Measurements from ENCODE around the gene TEX2.

DNA sequence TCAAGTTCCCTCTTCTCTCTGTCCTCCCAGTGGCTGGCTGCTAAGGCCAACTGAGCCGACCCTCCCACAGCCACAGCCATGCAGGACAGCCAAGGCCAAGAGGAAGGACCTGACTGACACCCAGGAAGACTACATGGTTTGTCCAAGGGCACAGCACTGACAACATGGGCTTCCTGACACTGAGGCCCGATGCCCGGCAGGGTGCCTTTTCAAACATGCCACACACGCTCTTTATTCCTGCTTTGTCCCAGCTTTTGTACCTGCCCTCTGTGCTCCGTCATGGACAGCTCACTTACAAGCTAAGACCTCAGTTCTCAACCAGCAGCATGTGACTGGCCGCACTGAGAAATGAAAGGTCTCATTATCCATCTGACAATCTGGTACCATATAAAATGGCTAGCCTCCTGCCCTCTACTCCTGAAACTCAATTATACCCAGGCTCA, 45.8 kb downstream of the TEX2 start:
- no peak for TF ChIP-seq POLR2A (IDR thresholded peaks at IDR 0.05)
- TF ChIP-seq CTCF (IDR thresholded peaks at IDR 0.05), result no peak
